NB4 (cell line): ENCODE data around the gene MTHFD2L.
A peak's percentile ranks its signal among the peaks of the same experiment; 100 is the strongest.

ENCODE experiments used
- DNase-seq: peaks from one replicate; pipeline ENCODE4 v3.0.0; 2010; ENCODE audit warnings: low read depth
- H3K4me3 ChIP-seq: one replicate; pipeline ENCODE4 v1.5.1; 2011; ENCODE audit warnings: mild to moderate bottlenecking, low read depth, low read length, moderate library complexity
- CTCF ChIP-seq: IDR thresholded peaks from one replicate; pipeline ENCODE4 v1.5.1; 2012; ENCODE audit warnings: low read depth, low read length
- MAX ChIP-seq: IDR thresholded peaks from 2 replicates; pipeline ENCODE4 v1.6.1; 2011; ENCODE audit warnings: low read depth, low read length
- MYC ChIP-seq: IDR thresholded peaks from 2 replicates; pipeline ENCODE4 v1.6.1; 2011; ENCODE audit warnings: low read depth, low read length
- POLR2A ChIP-seq: IDR thresholded peaks from 2 replicates; pipeline ENCODE4 v1.6.1; 2011; ENCODE audit warnings: mild to moderate bottlenecking; ENCODE audit not compliant: insufficient read length; ENCODE audit errors: extremely low read depth

The MTHFD2L gene

GRCh38 chr4:74132944-74133343 lies 25.0 kb upstream of the MTHFD2L start:
- DNase-seq: no peak
- H3K4me3 ChIP-seq: no peak overlapping the region
- TF ChIP-seq POLR2A (no peak), MYC (no peak), CTCF (no peak), MAX (no peak)

- peak; percentile 87 for DNase-seq
- TF ChIP-seq CTCF: peak; percentile 73
- TF ChIP-seq MYC: no peak
- no peak overlapping the region for H3K4me3 ChIP-seq
Observed at GRCh38 chr4:74133786-74134499, 24.0 kb upstream of the MTHFD2L start.

- DNase-seq: no peak
- TF ChIP-seq MYC (no peak), MAX (no peak)
- no peak overlapping the region for H3K4me3 ChIP-seq
Observed at GRCh38 chr4:74134500-74134852, 23.4 kb upstream of the MTHFD2L start.

GRCh38 chr4:74146581-74147129 lies 11.3 kb upstream of the MTHFD2L start:
- no peak for TF ChIP-seq MAX
- TF ChIP-seq CTCF: no peak
- no peak for TF ChIP-seq POLR2A
- TF ChIP-seq MYC: no peak
- no peak for DNase-seq
- no peak overlapping the region for H3K4me3 ChIP-seq

- H3K4me3 ChIP-seq: no peak overlapping the region
- DNase-seq: no peak
- TF ChIP-seq MAX: no peak
Observed at GRCh38 chr4:74148205-74148604, 9.7 kb upstream of the MTHFD2L start.

- no peak overlapping the region for H3K4me3 ChIP-seq
- DNase-seq: no peak
- TF ChIP-seq MAX (no peak), MYC (no peak), CTCF (no peak), POLR2A (no peak)
Observed at GRCh38 chr4:74152836-74153235, 5.1 kb upstream of the MTHFD2L start.

- no peak for DNase-seq
- H3K4me3 ChIP-seq: peak overlapping the region; percentile 98
- no peak for TF ChIP-seq POLR2A
- TF ChIP-seq MYC: no peak
- no peak for TF ChIP-seq CTCF
- TF ChIP-seq MAX: no peak
Observed at GRCh38 chr4:74156521-74156920, 1.4 kb upstream of the MTHFD2L start.
